SK-N-MC (cell line): ENCODE measurements around the gene TYROBP.

ENCODE experiments used
- DNase-seq: peaks from one replicate; pipeline ENCODE4 v3.0.0-alpha.2; 2011; ENCODE audit warnings: low read depth, low spot score
- H3K27ac ChIP-seq: fragments of 200-600 bp; sonication (generic); 2 replicates; pipeline ENCODE4 v1.5.1; 2016; ENCODE audit warnings: mixed run types
- H3K36me3 ChIP-seq: fragments of 200-600 bp; sonication (generic); 2 replicates; pipeline ENCODE4 v1.6.1; 2017; ENCODE audit warnings: antibody characterized with exemption, low read length, mixed read lengths; ENCODE audit not compliant: insufficient read depth
- H3K4me3 ChIP-seq: fragments of 200-600 bp; sonication (generic); 2 replicates; pipeline ENCODE4 v1.5.1; 2016
- H3K9ac ChIP-seq: fragments of 200-600 bp; sonication (generic); 2 replicates; pipeline ENCODE4 v1.8.0; 2017; ENCODE audit warnings: mixed run types, mixed read lengths; ENCODE audit not compliant: insufficient read length
- H3K9me3 ChIP-seq: fragments of 200-600 bp; sonication (generic); 2 replicates; pipeline ENCODE4 v1.6.1; 2017; ENCODE audit warnings: low read depth, mild to moderate bottlenecking, antibody characterized with exemption, low read length, moderate library complexity, mixed read lengths
- EZH2 ChIP-seq: fragments of 200-600 bp; sonication (generic); IDR thresholded peaks from one replicate; pipeline ENCODE4 v1.6.1; 2017; ENCODE audit warnings: antibody characterized with exemption
- FOXP2 ChIP-seq: optimal IDR thresholded peaks from 2 replicates; pipeline ENCODE3; 2011; ENCODE audit warnings: mild to moderate bottlenecking, moderate library complexity; ENCODE audit not compliant: insufficient read depth; ENCODE audit errors: extremely low read length, control extremely low read depth
- POLR2AphosphoS5 ChIP-seq: IDR thresholded peaks from 2 replicates; pipeline ENCODE4 v1.6.1; 2012; ENCODE audit warnings: mild to moderate bottlenecking, low read depth, low read length, borderline replicate concordance

Gene TYROBP

DNA sequence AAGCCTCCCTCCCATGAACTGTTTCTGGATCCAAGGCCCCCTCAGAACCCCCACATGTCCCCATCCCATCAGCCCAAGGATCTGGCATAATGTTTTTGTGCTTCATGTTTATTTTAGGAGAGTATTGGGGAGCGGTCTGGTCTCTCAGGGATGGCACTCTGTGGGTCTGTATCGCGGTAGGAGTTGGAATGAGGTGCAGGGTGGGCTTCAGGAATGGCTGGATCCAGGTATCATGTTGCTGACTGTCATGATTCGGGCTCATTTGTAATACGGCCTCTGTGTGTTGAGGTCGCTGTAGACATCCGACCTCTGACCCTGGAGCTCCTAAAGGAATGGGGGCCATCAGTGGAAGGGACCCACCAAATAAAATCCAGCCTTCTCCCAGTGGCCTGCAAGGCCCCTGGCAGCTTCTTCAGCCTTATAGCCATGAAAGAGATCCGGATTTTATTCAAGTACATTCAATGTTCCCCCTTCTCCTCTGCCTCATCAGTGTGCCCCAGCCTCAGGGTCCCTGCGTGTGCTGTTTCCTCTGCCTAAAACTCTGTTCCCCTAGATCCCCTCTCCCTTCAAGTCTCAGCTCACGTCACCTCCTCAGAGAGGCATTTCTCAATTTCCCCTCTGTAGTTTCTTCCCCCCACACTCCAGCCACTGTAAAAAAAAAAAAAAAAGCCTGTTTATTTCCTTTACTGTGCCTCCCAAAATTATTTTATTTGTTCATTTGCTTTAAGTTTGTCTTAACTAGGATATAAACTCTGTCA lies 3.6 kb downstream of the TYROBP start:
- no peak overlapping the region for H3K9ac ChIP-seq
- H3K4me3 ChIP-seq = no peak overlapping the region
- H3K9me3 ChIP-seq = no peaks in the 10 kb centered on the region
- TF ChIP-seq FOXP2 (no peak), EZH2 (no peak), POLR2AphosphoS5 (no peak)
- no peaks in the 10 kb centered on the region for H3K36me3 ChIP-seq
- no peak for DNase-seq
- no peak overlapping the region for H3K27ac ChIP-seq

DNA sequence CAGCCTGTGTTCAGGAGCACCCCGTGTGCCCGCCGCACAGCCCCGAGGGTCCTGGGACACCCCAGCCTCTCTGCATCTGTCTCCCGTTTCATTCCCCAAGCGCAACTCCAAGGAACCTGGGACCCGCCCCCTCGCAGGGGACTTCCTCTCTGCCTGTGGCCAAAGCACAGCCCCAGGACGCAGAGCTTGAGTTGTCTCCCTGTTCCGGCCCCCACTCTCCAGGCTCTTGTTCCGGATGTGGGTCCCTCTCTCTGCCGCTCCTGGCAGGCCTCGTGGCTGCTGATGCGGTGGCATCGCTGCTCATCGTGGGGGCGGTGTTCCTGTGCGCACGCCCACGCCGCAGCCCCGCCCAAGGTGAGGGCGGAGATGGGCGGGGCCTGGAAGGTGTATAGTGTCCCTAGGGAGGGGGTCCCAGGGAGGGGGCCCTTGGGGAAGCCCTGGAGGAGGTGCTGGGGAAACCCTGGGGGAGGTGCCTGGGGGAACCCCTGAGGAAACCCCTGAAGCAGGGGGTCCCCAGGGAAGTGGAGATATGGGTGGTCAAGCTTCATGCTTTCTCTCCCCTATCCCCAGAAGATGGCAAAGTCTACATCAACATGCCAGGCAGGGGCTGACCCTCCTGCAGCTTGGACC lies 4.4 kb downstream of the TYROBP start:
- Histone ChIP-seq H3K27ac (no peak overlapping the region), H3K36me3 (no peaks in the 10 kb centered on the region), H3K4me3 (peak overlapping the region; percentile 59), H3K9ac (no peak overlapping the region), H3K9me3 (no peaks in the 10 kb centered on the region)
- TF ChIP-seq FOXP2 = peak; percentile 11
- TF ChIP-seq EZH2 = no peak
- TF ChIP-seq POLR2AphosphoS5 = peak; percentile 70; the same call in 1 of the 2 replicates
- no peak for DNase-seq

- no peak overlapping the region for H3K9ac ChIP-seq
- H3K4me3 ChIP-seq = peak overlapping the region; percentile 59
Observed at GRCh38 chr19:35902870-35903475, 5.1 kb downstream of the TYROBP start.

GRCh38 chr19:35901854-35902661 lies 6.0 kb downstream of the TYROBP start, which contains the start of gene HCST:
HCST (plus strand) TSS chr19:35902529; CDS start chr19:35902594, 65 bp downstream.
- no peak within 1 kb of the TSS for H3K9ac ChIP-seq
- no peaks in the 10 kb centered on the region for H3K9me3 ChIP-seq
- DNase-seq = no peak
- H3K36me3 ChIP-seq = no peaks in the 10 kb centered on the region; the same call in 1 of the 2 replicates
- TF ChIP-seq FOXP2 (no peak), POLR2AphosphoS5 (no peak), EZH2 (no peak)
- H3K27ac ChIP-seq = no peak within 1 kb of the TSS
- peak within 1 kb of the TSS; percentile 59 for H3K4me3 ChIP-seq

More at GRCh38 chr19:35902870-35903475, 5.1 kb downstream of the TYROBP start:
- DNase-seq = no peak
- Histone ChIP-seq H3K9me3 (no peaks in the 10 kb centered on the region), H3K36me3 (no peaks in the 10 kb centered on the region), H3K27ac (no peak overlapping the region)
- TF ChIP-seq EZH2 (no peak), FOXP2 (no peak), POLR2AphosphoS5 (no peak)

GRCh38 chr19:35901055-35901644 lies 6.9 kb downstream of the TYROBP start:
- TF ChIP-seq EZH2 = no peak
- no peak for TF ChIP-seq FOXP2
- TF ChIP-seq POLR2AphosphoS5 = no peak
- H3K36me3 ChIP-seq = peaks cover 2% of the 10 kb centered on the region; the same call in 1 of the 2 replicates
- H3K27ac ChIP-seq = no peak overlapping the region
- no peak overlapping the region for H3K9ac ChIP-seq
- H3K4me3 ChIP-seq = 0 out of 2 replicates have a peak overlapping the region, but pooled peaks have one; percentile 90
- no peak for DNase-seq
- no peaks in the 10 kb centered on the region for H3K9me3 ChIP-seq

GRCh38 chr19:35899547-35900214 lies 8.4 kb downstream of the TYROBP start:
- TF ChIP-seq FOXP2 (no peak), POLR2AphosphoS5 (peak; percentile 78), EZH2 (no peak)
- H3K27ac ChIP-seq = no peak overlapping the region
- H3K4me3 ChIP-seq = peak overlapping the region; percentile 90

GRCh38 chr19:35898499-35898809 lies 9.6 kb downstream of the TYROBP start:
- H3K27ac ChIP-seq = no peak overlapping the region
- peak overlapping the region; percentile 90 for H3K4me3 ChIP-seq
- H3K36me3 ChIP-seq = peaks cover 5% of the 10 kb centered on the region; the same call in 1 of the 2 replicates
- DNase-seq = no peak
- no peaks in the 10 kb centered on the region for H3K9me3 ChIP-seq
- peak overlapping the region; percentile 89 for H3K9ac ChIP-seq
- TF ChIP-seq POLR2AphosphoS5 (no peak), FOXP2 (no peak), EZH2 (no peak)

More at GRCh38 chr19:35899547-35900214, 8.4 kb downstream of the TYROBP start:
- Histone ChIP-seq H3K36me3 (peaks cover 5% of the 10 kb centered on the region; the same call in 1 of the 2 replicates), H3K9me3 (no peaks in the 10 kb centered on the region), H3K9ac (peak overlapping the region; percentile 89)
- DNase-seq = no peak
